ENCODE results near the gene SOAT1. TPM values are rescaled to one million over a fixed set of nuclear protein-coding genes. Genes with fewer than 3 reads are reported as not detected.
"Not testable (repeated sequence)": the region's sequence is repeated elsewhere in the genome, so short reads cannot be mapped to it uniquely, and the experiment has no call there.

Gene SOAT1
- total and polyA plus RNA-seq, 3 donors from 2014 or later, result 22.5 to 25.5 (median 24.1) TPM

GRCh38 chr1:179253286-179253972 lies 40.2 kb upstream of the SOAT1 start:
- TF ChIP-seq CTCF (IDR thresholded peaks at IDR 0.05) (no peak), POLR2A (IDR thresholded peaks at IDR 0.05) (no peak)
- no peak for DNase-seq
- no peak overlapping the region for H3K4me3 ChIP-seq
- no peaks in the 10 kb centered on the region for H3K9me3 ChIP-seq
- no peaks in the 10 kb centered on the region for H3K36me3 ChIP-seq (ENCODE audit: low read depth, missing control alignments)
- H3K4me1 ChIP-seq, result peaks cover 4% of the 10 kb centered on the region
- H3K27me3 ChIP-seq, result no peaks in the 10 kb centered on the region
- WGBS, 2 donors, result 63 to 71% methylated on average over 8 of the region's 8 CpGs
- no peak overlapping the region for H3K27ac ChIP-seq
- intact Hi-C loops (cut with DNase I; ENCODE audit: low total_unique reads), result no loop called here

GRCh38 chr1:179262183-179262582 lies 31.4 kb upstream of the SOAT1 start:
- TF ChIP-seq CTCF (IDR thresholded peaks at IDR 0.05) (no peak), POLR2A (IDR thresholded peaks at IDR 0.05) (no peak)
- Histone ChIP-seq H3K4me1 (no peaks in the 10 kb centered on the region), H3K27ac (no peak overlapping the region), H3K27me3 (no peaks in the 10 kb centered on the region), H3K36me3 (ENCODE audit: low read depth, missing control alignments) (no peaks in the 10 kb centered on the region), H3K4me3 (no peak overlapping the region), H3K9me3 (no peaks in the 10 kb centered on the region)
- DNase-seq, result no peak
- intact Hi-C loops (cut with DNase I; ENCODE audit: low total_unique reads), result no loop called here
- 93 to 100% methylated on average over 1 of the region's 1 CpG for WGBS, 2 donors

GRCh38 chr1:179263121-179263520 lies 30.5 kb upstream of the SOAT1 start:
- H3K27ac ChIP-seq, result no peak overlapping the region
- H3K36me3 ChIP-seq (ENCODE audit: low read depth, missing control alignments), result no peaks in the 10 kb centered on the region
- intact Hi-C loops (cut with DNase I; ENCODE audit: low total_unique reads), result no loop called here
- no peak for DNase-seq
- H3K27me3 ChIP-seq, result no peaks in the 10 kb centered on the region
- H3K4me1 ChIP-seq, result no peaks in the 10 kb centered on the region
- H3K9me3 ChIP-seq, result no peaks in the 10 kb centered on the region
- TF ChIP-seq CTCF (IDR thresholded peaks at IDR 0.05), result no peak
- no peak for TF ChIP-seq POLR2A (IDR thresholded peaks at IDR 0.05)
- no peak overlapping the region for H3K4me3 ChIP-seq

GRCh38 chr1:179264507-179264906 lies 29.1 kb upstream of the SOAT1 start:
- H3K4me3 ChIP-seq, result no peak overlapping the region
- TF ChIP-seq POLR2A (IDR thresholded peaks at IDR 0.05) (no peak), CTCF (IDR thresholded peaks at IDR 0.05) (no peak)
- WGBS, 2 donors, result 64 to 77% methylated on average over 3 of the region's 3 CpGs
- no peaks in the 10 kb centered on the region for H3K9me3 ChIP-seq
- no peaks in the 10 kb centered on the region for H3K36me3 ChIP-seq (ENCODE audit: low read depth, missing control alignments)
- DNase-seq, result no peak
- H3K27me3 ChIP-seq, result no peaks in the 10 kb centered on the region
- H3K27ac ChIP-seq, result no peak overlapping the region
- no peaks in the 10 kb centered on the region for H3K4me1 ChIP-seq
- intact Hi-C loops (cut with DNase I; ENCODE audit: low total_unique reads), result no loop called here

GRCh38 chr1:179269071-179269470 lies 24.5 kb upstream of the SOAT1 start:
- Histone ChIP-seq H3K4me3 (no peak overlapping the region), H3K27ac (no peak overlapping the region), H3K27me3 (no peaks in the 10 kb centered on the region), H3K36me3 (ENCODE audit: low read depth, missing control alignments) (no peaks in the 10 kb centered on the region), H3K4me1 (no peaks in the 10 kb centered on the region), H3K9me3 (no peaks in the 10 kb centered on the region)
- TF ChIP-seq POLR2A (IDR thresholded peaks at IDR 0.05), result no peak
- no peak for DNase-seq
- intact Hi-C loops (cut with DNase I; ENCODE audit: low total_unique reads), result no loop called here

GRCh38 chr1:179274424-179274823 lies 19.2 kb upstream of the SOAT1 start:
- WGBS, 2 donors, result 86 to 88% methylated on average over 5 of the region's 5 CpGs
- intact Hi-C loops (cut with DNase I; ENCODE audit: low total_unique reads); H3K4me1 ChIP-seq; H3K4me3 ChIP-seq; H3K27ac ChIP-seq; H3K27me3 ChIP-seq; H3K36me3 ChIP-seq (ENCODE audit: low read depth, missing control alignments); DNase-seq; H3K9me3 ChIP-seq: not testable (repeated sequence)
